Suppressor macrophage (primary cell): ENCODE results near the gene ZSCAN20.
"Not testable (repeated sequence)": the region's sequence is repeated elsewhere in the genome, so short reads cannot be mapped to it uniquely, and the experiment has no call there.

ENCODE experiments used
- DNase-seq, 4 experiments: peaks; one replicate each; pipeline ENCODE4 v3.0.0-alpha.2; 2020 to 2022

Gene ZSCAN20

GRCh38 chr1:33488624-33489023 is 16.2 kb downstream of the ZSCAN20 start:
- DNase-seq = peak in 2 of 4 experiments; percentile 6 to 12

GRCh38 chr1:33494929-33495328 is 22.5 kb downstream of the ZSCAN20 start:
- no peak for DNase-seq

- no peak for DNase-seq
These were observed 25.0 kb downstream of the ZSCAN20 start for GRCh38 chr1:33497410-33497809.

- no peak for DNase-seq
These were observed 28.1 kb downstream of the ZSCAN20 start for GRCh38 chr1:33500547-33500946.

GRCh38 chr1:33501309-33501708 is 28.9 kb downstream of the ZSCAN20 start:
- peak in 2 of 4 experiments; percentile 37 to 45 for DNase-seq

GRCh38 chr1:33501774-33502173 is 29.3 kb downstream of the ZSCAN20 start:
- no peak for DNase-seq

GRCh38 chr1:33502726-33503125 is 30.3 kb downstream of the ZSCAN20 start:
- no peak for DNase-seq

- DNase-seq = no peak
These were observed 31.1 kb downstream of the ZSCAN20 start for GRCh38 chr1:33503506-33503905.

- DNase-seq = no peak
These were observed 35.2 kb downstream of the ZSCAN20 start for GRCh38 chr1:33507661-33508060.

- no peak for DNase-seq
These were observed 35.7 kb downstream of the ZSCAN20 start for GRCh38 chr1:33508151-33508550.

GRCh38 chr1:33509276-33509675 is 36.8 kb downstream of the ZSCAN20 start:
- DNase-seq = not testable (repeated sequence)

GRCh38 chr1:33512226-33513011 is 40.0 kb downstream of the ZSCAN20 start:
- no peak for DNase-seq

GRCh38 chr1:33515112-33515511 is 42.7 kb downstream of the ZSCAN20 start:
- DNase-seq = no peak

- DNase-seq = no peak
These were observed 43.2 kb downstream of the ZSCAN20 start for GRCh38 chr1:33515607-33516006.

GRCh38 chr1:33516428-33516827 is 44.0 kb downstream of the ZSCAN20 start:
- DNase-seq = no peak

- no peak for DNase-seq
These were observed 44.6 kb downstream of the ZSCAN20 start for GRCh38 chr1:33516891-33517567.

- DNase-seq = no peak
These were observed 45.3 kb downstream of the ZSCAN20 start for GRCh38 chr1:33517596-33518250.

GRCh38 chr1:33519240-33519884 is 46.9 kb downstream of the ZSCAN20 start:
- DNase-seq = no peak

- peak; percentile 23 to 60 (median 48) for DNase-seq
These were observed 52.1 kb downstream of the ZSCAN20 start for GRCh38 chr1:33524586-33524985.

- no peak for DNase-seq
These were observed 55.5 kb downstream of the ZSCAN20 start for GRCh38 chr1:33527934-33528333.

GRCh38 chr1:33529957-33530356 is 57.5 kb downstream of the ZSCAN20 start:
- no peak for DNase-seq

- no peak for DNase-seq
These were observed 59.8 kb downstream of the ZSCAN20 start for GRCh38 chr1:33532250-33532649.

GRCh38 chr1:33532936-33533335 is 60.5 kb downstream of the ZSCAN20 start:
- no peak for DNase-seq
